IPS-NIHi7 (cell line): ENCODE results near the gene ZSWIM6.

Source experiments
- DNase-seq: peaks from one replicate; pipeline ENCODE4 v3.0.0; 2012; ENCODE audit warnings: mixed read lengths; ENCODE audit errors: extremely low spot score

The ZSWIM6 gene

GRCh38 chr5:61591859-61592258 lies 259.8 kb downstream of the ZSWIM6 start:
- DNase-seq, result no peak

GRCh38 chr5:61595426-61595825 lies 263.4 kb downstream of the ZSWIM6 start:
- DNase-seq, result no peak
